HG03135 (cell line): Measurements from ENCODE around the gene UGT1A6.
"Not testable (repeated sequence)": the region's sequence is repeated elsewhere in the genome, so short reads cannot be mapped to it uniquely, and the experiment has no call there.

Experiments used
- ATAC-seq: cut with Tn5 transposase; IDR thresholded peaks from one replicate; pipeline ENCODE4 v1.9.1; 2021; ENCODE audit warnings: mild to moderate bottlenecking, moderate library complexity; ENCODE audit not compliant: unreplicated experiment

Gene UGT1A6

GRCh38 chr2:233684640-233685039 lies 8.1 kb upstream of the UGT1A6 start:
- no peak for ATAC-seq

GRCh38 chr2:233686928-233687327 lies 5.8 kb upstream of the UGT1A6 start:
- ATAC-seq, result no peak

GRCh38 chr2:233688341-233688740 lies 4.3 kb upstream of the UGT1A6 start:
- ATAC-seq, result no peak

GRCh38 chr2:233689031-233689430 lies 3.7 kb upstream of the UGT1A6 start:
- no peak for ATAC-seq

DNA sequence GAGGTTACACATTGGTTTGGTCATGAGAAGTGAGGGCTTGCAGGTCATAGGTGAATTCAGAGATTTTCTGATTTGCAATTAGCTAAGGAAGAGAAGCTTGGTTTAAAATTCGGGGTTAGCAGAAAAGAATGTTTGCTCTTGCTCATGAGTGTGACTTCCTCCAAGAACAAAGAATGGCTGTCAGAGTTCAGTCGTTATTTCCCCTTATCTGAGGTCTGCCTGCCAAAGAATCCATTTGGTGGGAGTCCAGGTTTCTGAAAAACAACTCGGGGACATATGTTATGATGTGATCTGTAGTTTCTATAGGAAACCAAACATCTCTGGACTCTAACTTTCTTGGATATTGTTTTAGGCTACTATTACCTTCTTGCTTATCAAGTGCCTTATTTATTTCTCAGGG lies 3.2 kb upstream of the UGT1A6 start:
- no peak for ATAC-seq

DNA sequence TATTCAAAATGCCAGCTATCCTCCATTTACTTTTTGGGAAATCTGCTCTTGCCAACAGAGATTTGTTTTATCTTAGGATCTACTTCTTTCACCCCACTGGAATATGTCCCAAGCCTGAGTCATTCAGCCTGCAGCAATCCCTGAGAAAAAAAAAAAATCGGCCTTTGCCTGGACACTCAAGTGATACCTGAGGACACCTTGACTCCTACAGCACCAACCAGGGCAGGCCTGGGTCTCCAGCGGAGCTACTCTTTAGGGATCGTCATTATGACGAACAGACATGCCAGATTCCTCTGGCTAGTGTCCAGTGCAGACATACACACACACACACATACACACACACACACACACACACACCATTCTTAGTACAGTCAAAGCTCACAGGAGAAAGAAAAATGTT lies 2.2 kb upstream of the UGT1A6 start:
- ATAC-seq, result no peak

DNA sequence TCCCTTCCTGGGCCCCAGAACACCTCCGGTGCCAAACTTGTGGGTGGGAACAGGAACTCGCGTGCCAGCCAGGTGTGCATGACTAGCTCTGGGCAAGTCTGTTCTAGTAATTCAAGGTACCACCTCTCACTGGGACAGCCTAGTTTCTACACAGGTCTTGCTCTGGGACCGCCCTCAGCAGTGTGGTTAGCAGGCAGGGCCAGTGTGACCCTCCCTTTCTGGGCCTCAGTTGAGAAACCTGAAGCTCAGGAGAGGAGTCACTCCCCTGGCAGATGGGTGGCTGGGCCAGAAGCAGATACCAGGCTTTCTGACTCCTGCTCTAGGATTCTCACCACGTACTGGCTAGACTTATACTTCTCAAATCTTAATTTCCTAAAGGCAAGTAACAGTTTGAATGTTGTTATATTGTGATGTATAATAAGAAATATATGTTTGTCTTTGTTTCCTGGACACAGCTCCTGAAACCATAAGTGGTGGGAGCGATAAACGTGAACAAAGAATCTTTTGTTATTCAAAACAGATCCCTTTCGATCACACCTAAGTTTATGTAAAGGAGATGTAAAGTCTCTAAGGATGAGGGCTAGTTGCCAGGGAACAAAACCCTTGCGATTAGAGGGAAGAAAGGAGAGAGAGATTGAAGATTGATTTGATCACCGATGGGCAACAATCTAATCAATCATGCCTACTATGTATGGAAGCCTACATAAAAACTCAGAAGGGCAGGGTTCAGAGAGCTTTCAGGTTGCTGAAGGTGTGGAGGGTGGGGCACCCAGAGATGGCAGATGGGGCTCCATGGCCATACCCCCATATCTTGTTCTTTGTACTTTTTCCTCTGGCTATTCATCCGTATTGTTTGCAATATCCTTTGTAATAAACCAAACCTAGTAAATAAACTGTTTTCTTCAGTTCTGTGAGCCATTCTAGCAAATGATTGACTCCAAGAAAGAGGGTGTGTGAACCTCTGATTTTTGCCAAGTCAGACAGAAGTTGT lies 952 bp upstream of the UGT1A6 start:
- no peak for ATAC-seq

DNA sequence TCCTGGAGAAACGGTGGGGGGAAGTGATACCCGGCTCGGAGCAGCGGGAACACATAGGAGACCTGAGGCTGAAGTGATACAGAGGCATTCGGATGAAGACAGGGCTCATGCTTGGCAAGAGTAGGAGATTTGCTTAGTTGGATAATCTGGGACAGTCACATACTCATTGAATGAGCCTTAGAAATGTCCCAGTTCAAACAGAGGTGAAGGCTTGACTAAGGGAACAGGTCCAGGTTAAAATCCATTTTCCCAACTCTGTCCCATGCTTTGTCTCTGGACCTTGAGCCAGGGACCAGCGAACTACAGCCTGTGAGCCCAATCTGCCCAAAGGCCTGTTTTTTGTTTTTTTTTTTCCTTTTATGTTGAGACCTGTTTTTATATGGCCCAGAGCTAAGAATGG lies 1.3 kb downstream of the UGT1A6 start:
- ATAC-seq, result no peak

- no peak for ATAC-seq
Measured at GRCh38 chr2:233698740-233699139, 6.0 kb downstream of the UGT1A6 start.

- ATAC-seq, result no peak
Measured at GRCh38 chr2:233699424-233700027, 6.8 kb downstream of the UGT1A6 start.

- no peak for ATAC-seq
Measured at GRCh38 chr2:233700028-233700635, 7.4 kb downstream of the UGT1A6 start.

DNA sequence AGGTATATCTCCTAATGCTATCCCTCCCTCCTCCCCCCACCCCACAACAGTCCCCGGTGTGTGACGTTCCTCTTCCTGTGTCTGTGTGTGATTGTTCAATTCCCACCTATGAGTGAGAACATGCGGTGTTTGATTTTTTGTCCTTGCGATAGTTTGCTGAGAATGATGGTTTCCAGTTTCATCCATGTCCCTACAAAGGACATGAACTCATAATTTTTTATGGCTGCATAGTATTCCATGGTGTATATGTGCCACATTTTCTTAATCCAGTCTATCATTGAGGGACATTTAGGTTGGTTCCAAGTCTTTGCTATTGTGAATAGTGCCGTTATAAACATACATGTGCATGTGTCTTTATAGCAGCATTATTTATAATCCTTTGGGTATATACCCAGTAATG lies 8.2 kb downstream of the UGT1A6 start:
- ATAC-seq, result not testable (repeated sequence)

GRCh38 chr2:233702238-233702637 lies 9.5 kb downstream of the UGT1A6 start:
- ATAC-seq, result no peak

DNA sequence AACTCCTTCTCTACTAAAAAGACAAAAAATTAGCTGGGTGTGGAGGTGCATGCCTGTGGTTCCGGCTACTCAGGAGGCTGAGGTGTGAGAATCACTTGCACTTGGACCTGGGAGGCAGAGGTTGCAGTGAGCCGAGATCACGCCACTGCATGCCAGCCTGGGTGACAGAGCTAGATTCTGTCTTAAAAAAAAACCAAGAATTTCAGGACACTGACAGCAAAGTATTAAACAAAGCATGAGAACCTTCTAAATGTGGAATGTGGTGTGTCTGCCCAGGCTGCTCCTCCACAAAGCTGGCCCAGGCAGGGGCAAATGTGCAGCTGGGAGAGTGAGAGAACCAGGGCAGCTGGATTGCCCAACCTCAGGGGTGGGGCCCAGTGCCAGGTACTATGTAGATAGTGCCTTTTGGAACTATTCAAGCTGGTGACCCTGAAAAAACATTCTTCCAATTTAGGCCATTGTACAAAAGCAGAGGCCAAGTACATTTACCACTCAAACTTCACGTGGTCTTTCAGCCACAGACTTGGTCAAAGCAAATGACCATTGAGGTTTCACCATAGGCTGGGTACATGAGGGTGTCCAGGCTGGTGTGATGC lies 13.3 kb downstream of the UGT1A6 start:
- ATAC-seq, result no peak

GRCh38 chr2:233706720-233707119 lies 14.0 kb downstream of the UGT1A6 start:
- no peak for ATAC-seq

- ATAC-seq, result no peak
Measured at GRCh38 chr2:233707940-233708644, 15.4 kb downstream of the UGT1A6 start.

GRCh38 chr2:233708942-233709341 lies 16.3 kb downstream of the UGT1A6 start:
- ATAC-seq, result no peak

DNA sequence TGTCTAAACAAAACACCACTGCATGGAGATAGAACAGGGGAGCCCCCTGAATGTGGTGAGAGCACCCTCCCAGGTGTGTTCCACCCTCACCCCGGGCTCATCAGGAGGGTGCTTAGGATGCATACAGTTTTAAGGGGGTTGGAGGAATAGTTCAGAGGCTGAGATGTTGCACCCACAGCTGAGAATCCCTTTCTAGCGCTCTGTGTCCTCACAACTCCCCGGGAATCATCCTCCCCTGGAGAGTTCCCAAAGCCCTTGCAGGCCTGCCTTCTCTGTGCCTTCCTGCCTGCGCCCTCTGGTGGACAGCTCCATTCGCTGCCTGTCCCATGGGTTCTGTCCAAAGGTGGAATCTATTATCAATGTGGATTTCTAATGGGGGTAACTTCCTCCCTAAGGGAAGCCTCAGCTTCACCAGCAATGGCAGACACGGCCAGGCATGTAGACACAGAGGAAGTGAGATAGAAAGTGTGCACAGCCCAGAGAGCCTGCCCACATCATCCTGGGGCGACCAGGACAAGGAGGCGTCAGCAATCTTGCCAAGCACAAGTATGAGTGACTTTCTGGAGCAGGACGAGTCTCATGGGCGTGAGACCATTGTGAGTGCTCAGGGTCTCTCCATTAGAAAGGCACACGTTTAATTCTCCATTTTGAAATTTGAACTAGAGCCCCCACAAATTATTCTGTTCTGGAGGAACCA lies 18.8 kb downstream of the UGT1A6 start:
- no peak for ATAC-seq

- no peak for ATAC-seq
Measured at GRCh38 chr2:233712611-233713261, 20.0 kb downstream of the UGT1A6 start, which contains the start of gene UGT1A5. Gene UGT1A5 (plus strand): TSS chr2:233712907. CDS start chr2:233712992, 85 bp downstream.

DNA sequence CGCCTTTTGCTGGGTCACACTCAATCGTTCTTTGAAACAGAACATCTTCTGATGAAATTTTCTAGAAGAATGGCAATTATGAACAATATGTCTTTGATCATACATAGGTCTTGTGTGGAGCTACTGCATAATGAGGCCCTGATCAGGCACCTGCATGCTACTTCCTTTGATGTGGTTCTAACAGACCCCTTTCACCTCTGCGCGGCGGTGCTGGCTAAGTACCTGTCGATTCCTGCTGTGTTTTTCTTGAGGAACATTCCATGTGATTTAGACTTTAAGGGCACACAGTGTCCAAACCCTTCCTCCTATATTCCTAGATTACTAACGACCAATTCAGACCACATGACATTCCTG lies 20.5 kb downstream of the UGT1A6 start:
- ATAC-seq, result no peak
